Coronary artery (tissue), 2 donors: ENCODE data around the gene FMO5.

Experiments
- DNase-seq: peaks from one replicate; pipeline ENCODE4 v3.0.0-alpha.2; 2017; ENCODE audit warnings: low spot score
- H3K27ac ChIP-seq, 2 donors: fragments of 200-600 bp; sonication (generic); one replicate each; pipeline ENCODE4 v1.5.1; 2016 to 2019
- H3K4me3 ChIP-seq: fragments of 200-600 bp; sonication (generic); 2 replicates; pipeline ENCODE4 v1.5.1; 2016; ENCODE audit warnings: mild to moderate bottlenecking, moderate library complexity
- CTCF ChIP-seq: fragments of 200-600 bp; sonication (generic); IDR thresholded peaks from one replicate; pipeline ENCODE4 v1.5.1; 2019; ENCODE audit warnings: antibody characterized with exemption

The FMO5 gene

DNA sequence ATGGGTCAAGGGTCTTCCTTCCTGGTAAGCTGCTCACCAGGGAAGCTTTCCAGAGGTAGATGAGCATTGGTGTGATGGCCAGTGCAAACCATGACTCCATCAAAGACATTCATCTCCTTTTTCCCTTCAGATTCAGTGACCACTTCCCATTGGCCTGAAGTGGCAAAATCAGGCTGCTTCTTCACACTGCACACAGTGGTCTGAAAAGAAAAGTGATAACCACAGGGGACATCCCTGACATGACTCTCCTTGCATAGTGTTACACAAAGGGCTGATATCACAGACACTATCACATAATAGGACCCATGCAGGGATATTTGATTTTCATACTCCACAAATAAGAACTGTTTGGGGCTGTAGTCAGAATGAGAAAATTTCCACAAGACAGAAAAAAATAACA is 11.9 kb downstream of the FMO5 start:
- Histone ChIP-seq H3K27ac (no peak overlapping the region), H3K4me3 (no peak overlapping the region)
- TF ChIP-seq CTCF, result no peak
- DNase-seq, result no peak

GRCh38 chr1:147211577-147211976 is 13.6 kb downstream of the FMO5 start:
- Histone ChIP-seq H3K4me3 (no peak overlapping the region), H3K27ac (no peak overlapping the region)
- TF ChIP-seq CTCF, result no peak
- no peak for DNase-seq

DNA sequence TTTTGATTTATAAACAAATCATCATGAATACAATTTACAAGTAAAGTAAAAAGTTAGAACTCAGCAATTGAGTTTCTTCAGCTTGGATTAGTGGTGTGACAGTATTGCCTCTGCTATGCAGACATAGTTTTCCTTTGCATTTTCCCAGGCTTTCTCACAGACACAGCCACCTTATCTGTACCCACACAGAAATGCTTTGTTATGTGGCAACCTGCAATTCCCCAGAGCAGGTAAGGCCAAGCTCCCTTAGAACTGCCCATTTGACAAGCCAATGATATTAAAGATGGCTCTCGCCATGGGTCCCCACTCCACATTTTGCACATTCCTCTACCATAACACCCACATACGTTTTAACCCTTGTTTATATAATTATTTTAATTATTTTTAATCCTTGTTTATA is 14.2 kb downstream of the FMO5 start:
- Histone ChIP-seq H3K4me3 (no peak overlapping the region), H3K27ac (no peak overlapping the region)
- TF ChIP-seq CTCF, result no peak
- DNase-seq, result no peak

- no peak for DNase-seq
- TF ChIP-seq CTCF, result no peak
- Histone ChIP-seq H3K4me3 (no peak overlapping the region), H3K27ac (no peak overlapping the region)
Observed at GRCh38 chr1:147209825-147210821, 15.0 kb downstream of the FMO5 start.

DNA sequence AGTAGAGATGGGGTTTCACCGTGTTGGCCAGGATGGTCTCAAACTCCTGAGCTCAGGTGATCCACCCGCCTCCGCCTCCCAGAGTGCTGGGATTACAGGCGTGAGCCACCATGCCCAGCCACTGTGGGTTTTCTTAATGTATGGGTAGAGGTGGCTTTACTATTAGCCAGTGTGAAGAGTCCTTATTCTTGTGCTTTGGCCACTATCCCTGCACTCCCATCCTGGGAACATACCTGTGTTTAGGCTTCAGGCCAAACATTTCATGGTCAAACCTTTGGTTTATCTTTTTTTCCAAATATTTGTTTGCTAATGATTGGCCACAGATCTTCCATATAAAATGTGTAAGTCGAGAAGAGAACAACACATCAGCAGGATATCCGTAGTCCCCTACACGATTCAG is 16.5 kb downstream of the FMO5 start:
- H3K4me3 ChIP-seq, result no peak overlapping the region
- no peak overlapping the region for H3K27ac ChIP-seq
- no peak for DNase-seq
- TF ChIP-seq CTCF, result no peak

DNA sequence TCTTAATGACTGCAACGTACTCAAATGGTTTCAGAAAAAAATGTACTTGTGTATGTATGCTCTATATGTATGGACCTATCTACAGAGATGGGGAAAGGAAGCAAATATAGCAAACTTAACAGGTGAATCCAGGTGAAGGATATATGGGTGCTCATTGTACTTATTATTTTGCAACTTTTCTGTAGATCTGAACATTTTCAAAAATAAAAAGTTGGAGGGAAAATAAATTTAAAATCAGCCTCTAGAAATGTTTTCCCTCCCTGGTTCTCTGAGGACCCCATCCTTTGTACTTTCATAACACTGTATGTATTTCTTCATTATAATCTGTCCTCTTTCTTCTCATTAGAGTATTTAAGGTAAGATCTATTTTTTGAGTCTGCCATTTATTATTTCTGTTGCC is 17.9 kb downstream of the FMO5 start:
- TF ChIP-seq CTCF, result no peak
- H3K4me3 ChIP-seq, result no peak overlapping the region
- H3K27ac ChIP-seq, result no peak overlapping the region

GRCh38 chr1:147204080-147204479 is 21.1 kb downstream of the FMO5 start:
- H3K27ac ChIP-seq, result no peak overlapping the region

More for the DNA sequence above, 17.9 kb downstream of the FMO5 start:
- no peak for DNase-seq

More at GRCh38 chr1:147204080-147204479, 21.1 kb downstream of the FMO5 start:
- no peak for DNase-seq
- TF ChIP-seq CTCF, result no peak
- no peak overlapping the region for H3K4me3 ChIP-seq
